Measurements from ENCODE around the gene GPR143.

Gene GPR143

DNA sequence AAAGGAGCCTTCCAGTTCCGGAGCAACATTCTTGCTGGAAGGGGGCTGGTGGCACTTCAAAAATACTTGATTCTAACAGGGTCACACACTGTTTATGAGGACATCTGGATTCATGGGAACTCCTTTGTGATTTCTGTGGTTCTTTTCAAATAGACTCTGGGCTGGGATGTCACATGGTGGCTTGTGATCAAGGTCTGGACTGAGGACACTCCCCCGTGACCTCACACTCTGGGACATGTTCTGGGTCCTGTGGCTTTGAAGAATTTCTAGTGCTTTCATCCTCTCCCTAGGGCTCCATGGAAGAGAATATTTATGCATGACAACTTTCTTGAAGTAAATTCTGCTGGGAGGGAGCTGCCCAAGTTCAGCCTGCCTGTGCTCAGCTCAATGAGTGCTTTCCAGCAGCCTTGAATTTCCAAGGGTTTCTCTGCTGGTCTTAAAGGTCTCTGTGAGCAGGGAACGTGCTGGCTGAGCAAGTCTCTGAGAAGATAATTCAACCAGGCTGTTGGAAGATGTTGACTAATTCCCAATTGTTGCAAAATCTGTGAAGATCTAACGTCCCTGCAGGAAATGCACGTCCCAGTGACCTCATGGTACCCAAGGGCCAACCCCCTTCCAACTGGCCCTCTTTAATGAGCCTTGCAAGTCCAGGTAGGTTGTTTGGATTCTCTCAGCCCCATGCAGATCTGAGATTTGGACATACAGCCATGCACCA, 36.3 kb downstream of the GPR143 start:
- H3K4me3 ChIP-seq (ENCODE audit: low read length): no peak overlapping the region
- H3K4me1 ChIP-seq (ENCODE audit: control insufficient read depth, insufficient read depth, low read length): no peaks in the 10 kb centered on the region
- no peak overlapping the region for H3K9ac ChIP-seq (ENCODE audit: low read length)
- H3K27me3 ChIP-seq (ENCODE audit: control insufficient read depth, insufficient read depth, low read length): no peaks in the 10 kb centered on the region
- H3K27ac ChIP-seq (ENCODE audit: low read depth, low read length): no peak overlapping the region
- H3K36me3 ChIP-seq (ENCODE audit: control insufficient read depth, insufficient read depth, low read length): no peaks in the 10 kb centered on the region

DNA sequence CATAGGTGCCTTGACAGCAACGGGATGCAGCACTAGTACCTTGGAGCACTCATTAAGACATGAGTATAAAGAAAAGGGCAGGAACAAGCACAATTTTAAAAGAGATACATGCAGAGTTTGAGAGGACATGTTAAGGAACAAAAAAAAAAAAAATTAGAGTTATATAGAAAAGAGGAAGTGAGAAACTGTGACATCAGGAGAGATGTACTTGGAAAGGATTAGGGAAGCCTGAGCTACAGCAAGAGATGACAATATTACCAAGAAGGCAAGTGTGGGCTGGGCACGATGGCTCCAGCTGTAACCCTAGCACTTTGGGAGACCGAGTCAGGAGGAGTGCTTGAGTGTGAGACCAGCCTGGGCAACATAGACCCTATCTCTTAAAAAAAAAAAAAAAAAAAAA, 37.4 kb downstream of the GPR143 start:
- Histone ChIP-seq H3K4me3 (ENCODE audit: low read length) (no peak overlapping the region), H3K27me3 (ENCODE audit: control insufficient read depth, insufficient read depth, low read length) (no peaks in the 10 kb centered on the region), H3K36me3 (ENCODE audit: control insufficient read depth, insufficient read depth, low read length) (no peaks in the 10 kb centered on the region), H3K27ac (ENCODE audit: low read depth, low read length) (no peak overlapping the region), H3K4me1 (ENCODE audit: control insufficient read depth, insufficient read depth, low read length) (no peaks in the 10 kb centered on the region), H3K9ac (ENCODE audit: low read length) (no peak overlapping the region)

DNA sequence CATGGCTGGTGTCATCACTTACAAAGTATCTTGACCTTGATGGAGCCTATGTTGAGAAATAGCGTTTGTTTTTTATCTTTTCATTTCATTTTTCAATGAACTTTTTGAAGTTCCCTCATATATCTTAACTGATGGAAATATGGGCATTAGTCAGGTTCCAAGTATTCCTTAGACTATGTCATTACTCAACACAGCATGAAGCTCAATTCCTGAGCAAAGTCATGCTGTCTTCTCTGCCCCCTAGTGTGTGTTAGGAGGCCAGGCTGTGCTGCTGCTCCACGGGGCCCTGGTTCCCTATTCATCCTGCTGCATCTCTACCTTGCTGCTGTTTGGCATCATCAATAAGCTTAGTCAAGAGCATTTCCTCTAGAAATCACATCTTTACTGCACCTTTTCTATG, 40.9 kb downstream of the GPR143 start:
- H3K36me3 ChIP-seq (ENCODE audit: control insufficient read depth, insufficient read depth, low read length): no peaks in the 10 kb centered on the region
- H3K27me3 ChIP-seq (ENCODE audit: control insufficient read depth, insufficient read depth, low read length): no peaks in the 10 kb centered on the region
- no peak overlapping the region for H3K9ac ChIP-seq (ENCODE audit: low read length)
- H3K27ac ChIP-seq (ENCODE audit: low read depth, low read length): no peak overlapping the region
- no peak overlapping the region for H3K4me3 ChIP-seq (ENCODE audit: low read length)
- H3K4me1 ChIP-seq (ENCODE audit: control insufficient read depth, insufficient read depth, low read length): no peaks in the 10 kb centered on the region

DNA sequence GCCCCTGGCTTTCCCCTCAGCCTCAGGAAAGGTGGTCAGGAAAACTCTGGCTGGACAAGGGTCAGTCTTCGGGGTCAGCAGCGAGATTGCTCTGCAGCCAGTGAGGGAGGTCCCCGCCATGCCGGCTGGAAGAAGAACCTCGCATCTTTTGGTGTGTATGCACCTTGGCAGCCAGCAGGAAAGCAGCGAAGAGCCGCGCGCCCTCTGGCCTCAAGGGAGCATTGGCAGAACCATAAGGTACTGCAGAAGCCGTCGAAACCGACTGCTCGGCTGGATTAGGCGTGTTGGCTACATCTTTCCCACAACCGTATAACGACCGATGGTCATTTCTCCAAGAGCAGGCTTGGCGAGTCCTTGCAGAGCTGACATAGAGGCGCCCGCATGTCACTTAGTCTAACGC, 48.3 kb downstream of the GPR143 start:
- Histone ChIP-seq H3K4me1 (ENCODE audit: control insufficient read depth, insufficient read depth, low read length) (no peaks in the 10 kb centered on the region), H3K9ac (ENCODE audit: low read length) (no peak overlapping the region), H3K27me3 (ENCODE audit: control insufficient read depth, insufficient read depth, low read length) (no peaks in the 10 kb centered on the region), H3K27ac (ENCODE audit: low read depth, low read length) (no peak overlapping the region), H3K4me3 (ENCODE audit: low read length) (no peak overlapping the region), H3K36me3 (ENCODE audit: control insufficient read depth, insufficient read depth, low read length) (no peaks in the 10 kb centered on the region)

- no peak overlapping the region for H3K9ac ChIP-seq (ENCODE audit: low read length)
Observed at GRCh38 chrX:9710332-9710731, 55.3 kb downstream of the GPR143 start.

DNA sequence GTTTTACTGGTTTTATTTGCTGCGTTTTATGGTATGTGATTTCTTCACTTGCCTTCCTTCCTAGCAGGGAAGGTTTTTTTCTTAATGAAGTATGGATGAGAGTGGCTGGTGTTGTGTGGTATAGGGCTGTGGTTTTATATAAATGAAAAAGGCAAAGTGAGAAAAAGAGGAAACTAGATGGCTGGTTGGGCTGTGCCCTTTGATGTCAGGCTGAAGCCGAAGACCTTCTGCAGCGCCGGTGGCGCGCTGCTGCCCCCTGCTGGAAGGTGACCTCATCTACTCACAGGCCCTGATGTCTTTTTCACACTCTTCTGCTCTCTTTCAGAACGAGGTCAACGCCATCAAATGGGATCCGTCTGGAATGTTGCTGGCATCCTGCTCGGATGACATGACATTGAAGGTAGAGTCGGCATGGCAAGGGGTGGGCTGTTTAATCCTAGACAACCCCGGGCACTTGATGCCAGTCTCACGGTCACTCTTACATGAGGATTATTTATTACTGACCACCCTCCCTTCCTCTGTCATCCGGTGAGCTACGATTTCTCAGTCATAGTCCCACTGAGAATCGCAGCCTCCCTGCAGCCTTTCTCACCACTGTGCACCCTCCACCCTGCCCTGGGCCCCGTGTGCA, 56.6 kb downstream of the GPR143 start:
- no peak overlapping the region for H3K4me3 ChIP-seq (ENCODE audit: low read length)
- no peak overlapping the region for H3K9ac ChIP-seq (ENCODE audit: low read length)
- H3K36me3 ChIP-seq (ENCODE audit: control insufficient read depth, insufficient read depth, low read length): no peaks in the 10 kb centered on the region
- H3K27me3 ChIP-seq (ENCODE audit: control insufficient read depth, insufficient read depth, low read length): no peaks in the 10 kb centered on the region
- H3K27ac ChIP-seq (ENCODE audit: low read depth, low read length): no peak overlapping the region
- H3K4me1 ChIP-seq (ENCODE audit: control insufficient read depth, insufficient read depth, low read length): no peaks in the 10 kb centered on the region

More at GRCh38 chrX:9710332-9710731, 55.3 kb downstream of the GPR143 start:
- Histone ChIP-seq H3K27ac (ENCODE audit: low read depth, low read length) (no peak overlapping the region), H3K4me3 (ENCODE audit: low read length) (no peak overlapping the region), H3K27me3 (ENCODE audit: control insufficient read depth, insufficient read depth, low read length) (no peaks in the 10 kb centered on the region), H3K4me1 (ENCODE audit: control insufficient read depth, insufficient read depth, low read length) (no peaks in the 10 kb centered on the region), H3K36me3 (ENCODE audit: control insufficient read depth, insufficient read depth, low read length) (no peaks in the 10 kb centered on the region)

DNA sequence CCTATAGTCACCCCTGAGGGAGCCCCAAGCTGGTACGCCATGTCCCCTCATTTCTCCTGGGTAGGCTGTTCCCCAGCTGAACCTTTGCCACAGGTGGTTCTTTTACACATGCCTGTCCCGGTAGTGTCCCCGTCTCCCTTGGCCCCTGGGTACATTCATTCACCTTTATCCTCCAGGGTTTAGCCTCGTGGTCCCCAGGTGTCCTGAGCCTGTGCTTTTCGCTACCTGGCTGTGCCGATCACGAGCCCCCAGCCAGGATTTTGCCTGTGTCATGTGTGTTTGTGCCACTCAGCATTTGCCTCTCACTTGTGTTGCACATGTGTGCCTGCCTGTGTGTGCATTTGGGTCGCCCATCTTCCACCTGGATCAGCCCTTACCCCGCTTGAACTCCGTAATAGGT, 57.6 kb downstream of the GPR143 start:
- no peak overlapping the region for H3K9ac ChIP-seq (ENCODE audit: low read length)
- no peak overlapping the region for H3K27ac ChIP-seq (ENCODE audit: low read depth, low read length)
- no peaks in the 10 kb centered on the region for H3K4me1 ChIP-seq (ENCODE audit: control insufficient read depth, insufficient read depth, low read length)
- H3K27me3 ChIP-seq (ENCODE audit: control insufficient read depth, insufficient read depth, low read length): no peaks in the 10 kb centered on the region
- no peaks in the 10 kb centered on the region for H3K36me3 ChIP-seq (ENCODE audit: control insufficient read depth, insufficient read depth, low read length)
- H3K4me3 ChIP-seq (ENCODE audit: low read length): no peak overlapping the region

- no peak overlapping the region for H3K9ac ChIP-seq (ENCODE audit: low read length)
- H3K36me3 ChIP-seq (ENCODE audit: control insufficient read depth, insufficient read depth, low read length): no peaks in the 10 kb centered on the region
- no peak overlapping the region for H3K4me3 ChIP-seq (ENCODE audit: low read length)
- H3K4me1 ChIP-seq (ENCODE audit: control insufficient read depth, insufficient read depth, low read length): no peaks in the 10 kb centered on the region
- H3K27ac ChIP-seq (ENCODE audit: low read depth, low read length): no peak overlapping the region
- H3K27me3 ChIP-seq (ENCODE audit: control insufficient read depth, insufficient read depth, low read length): no peaks in the 10 kb centered on the region
Observed at GRCh38 chrX:9707306-9708033, 58.2 kb downstream of the GPR143 start.

DNA sequence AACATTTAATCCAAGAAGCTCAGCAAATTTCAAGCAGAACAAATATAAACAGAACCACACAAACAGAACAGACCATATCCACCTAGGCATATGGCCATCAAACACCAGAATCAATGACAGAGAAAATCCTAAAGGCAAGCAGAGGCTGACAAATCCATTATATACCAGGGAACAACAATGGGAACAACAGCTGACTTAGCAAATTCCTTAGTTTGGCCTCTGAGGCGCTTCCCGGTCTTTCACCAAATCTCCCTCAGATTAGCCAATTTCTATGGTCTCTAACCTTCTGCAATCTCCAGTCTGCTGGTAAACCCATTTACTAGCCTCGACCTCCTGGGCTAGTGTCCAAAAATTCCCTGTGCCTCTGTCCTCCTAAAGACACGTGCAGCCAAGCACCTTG, 59.2 kb downstream of the GPR143 start:
- H3K4me1 ChIP-seq (ENCODE audit: control insufficient read depth, insufficient read depth, low read length): no peaks in the 10 kb centered on the region
- no peak overlapping the region for H3K4me3 ChIP-seq (ENCODE audit: low read length)
- no peak overlapping the region for H3K9ac ChIP-seq (ENCODE audit: low read length)
- no peaks in the 10 kb centered on the region for H3K36me3 ChIP-seq (ENCODE audit: control insufficient read depth, insufficient read depth, low read length)
- H3K27ac ChIP-seq (ENCODE audit: low read depth, low read length): no peak overlapping the region
- no peaks in the 10 kb centered on the region for H3K27me3 ChIP-seq (ENCODE audit: control insufficient read depth, insufficient read depth, low read length)

GRCh38 chrX:9704876-9705465, 60.7 kb downstream of the GPR143 start:
- no peaks in the 10 kb centered on the region for H3K36me3 ChIP-seq (ENCODE audit: control insufficient read depth, insufficient read depth, low read length)
- H3K4me3 ChIP-seq (ENCODE audit: low read length): no peak overlapping the region
- H3K9ac ChIP-seq (ENCODE audit: low read length): no peak overlapping the region
- H3K27me3 ChIP-seq (ENCODE audit: control insufficient read depth, insufficient read depth, low read length): no peaks in the 10 kb centered on the region
- no peak overlapping the region for H3K27ac ChIP-seq (ENCODE audit: low read depth, low read length)
- H3K4me1 ChIP-seq (ENCODE audit: control insufficient read depth, insufficient read depth, low read length): no peaks in the 10 kb centered on the region

- no peak overlapping the region for H3K4me3 ChIP-seq (ENCODE audit: low read length)
- no peaks in the 10 kb centered on the region for H3K27me3 ChIP-seq (ENCODE audit: control insufficient read depth, insufficient read depth, low read length)
- H3K36me3 ChIP-seq (ENCODE audit: control insufficient read depth, insufficient read depth, low read length): no peaks in the 10 kb centered on the region
- no peak overlapping the region for H3K9ac ChIP-seq (ENCODE audit: low read length)
- H3K4me1 ChIP-seq (ENCODE audit: control insufficient read depth, insufficient read depth, low read length): no peaks in the 10 kb centered on the region
- H3K27ac ChIP-seq (ENCODE audit: low read depth, low read length): no peak overlapping the region
Observed at GRCh38 chrX:9703406-9703805, 62.2 kb downstream of the GPR143 start.

DNA sequence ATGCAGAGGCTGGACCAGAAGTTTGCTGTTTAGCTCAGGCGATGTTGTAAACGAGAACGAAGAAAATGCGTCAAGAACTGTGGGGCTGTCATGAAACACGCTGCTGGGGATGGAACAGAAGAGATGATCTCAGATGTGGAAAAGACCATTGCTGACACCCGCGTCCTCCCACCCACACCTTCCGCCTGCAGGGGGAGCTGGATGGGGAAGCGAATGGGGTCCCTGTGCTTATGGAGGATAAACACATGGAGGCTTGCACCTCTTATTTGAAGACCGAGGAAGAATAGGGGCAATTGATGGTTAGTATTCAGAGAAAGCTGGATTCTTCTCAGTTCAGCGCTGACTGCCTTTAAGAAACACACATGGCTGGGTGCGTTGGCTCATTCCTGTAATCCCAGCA, 63.9 kb downstream of the GPR143 start:
- Histone ChIP-seq H3K9ac (ENCODE audit: low read length) (no peak overlapping the region), H3K4me1 (ENCODE audit: control insufficient read depth, insufficient read depth, low read length) (no peaks in the 10 kb centered on the region), H3K36me3 (ENCODE audit: control insufficient read depth, insufficient read depth, low read length) (no peaks in the 10 kb centered on the region), H3K27me3 (ENCODE audit: control insufficient read depth, insufficient read depth, low read length) (no peaks in the 10 kb centered on the region), H3K4me3 (ENCODE audit: low read length) (no peak overlapping the region), H3K27ac (ENCODE audit: low read depth, low read length) (no peak overlapping the region)
